Naive thymus-derived CD8-positive, alpha-beta T cell (primary cell): Measurements from ENCODE around the gene CFAP58. TPM values are rescaled to one million over a fixed set of nuclear protein-coding genes. Genes with fewer than 3 reads are reported as not detected.

Experiments used
- ATAC-seq, 2 donors: fragments of 150-1000 bp; cut with Tn5 transposase in 1 of 2; sonication (Bioruptor Pico), chemical (Tn5 transposase) in 1 of 2; 1 replicate in 1 of 2; 2 replicates in 1 of 2; pipeline ENCODE4 v1.10.0; 2021; ENCODE audit warnings: mild to moderate bottlenecking in 2 of 2, moderate library complexity in 2 of 2
- POLR2A ChIA-PET: fragments of 350-600 bp; sonication (Branson Sonifier 250); formaldehyde crosslinking; loops from one replicate; lab custom pipeline; 2021; ENCODE audit warnings: antibody characterized with exemption; lab: Charles Lee
- DNase-seq, 10 donors: peaks; one replicate each; pipeline versions ENCODE4 v3.0.0 to v3.0.0-alpha.2; 2020 to 2022
- H3K27ac Mint-ChIP-seq, 10 donors: one replicate each; pipeline ENCODE4 v1.8.0; 2020 to 2022; ENCODE audit warnings: mild to moderate bottlenecking in 10 of 10, mixed read lengths in 10 of 10, moderate library complexity in 4 of 10, inconsistent platforms in 1 of 10
- H3K27me3 Mint-ChIP-seq, 5 donors: one replicate each; pipeline ENCODE4 v1.8.0; 2021 to 2022; ENCODE audit warnings: mixed read lengths in 5 of 5
- H3K36me3 Mint-ChIP-seq, 3 donors: one replicate each; pipeline ENCODE4 v1.8.0; 2020 to 2022; ENCODE audit warnings: mixed read lengths in 3 of 3, mild to moderate bottlenecking in 2 of 3, inconsistent platforms in 1 of 3
- H3K4me1 Mint-ChIP-seq, 4 donors: one replicate each; pipeline ENCODE4 v1.8.0; 2021 to 2022; ENCODE audit warnings: mixed read lengths in 4 of 4
- H3K4me3 Mint-ChIP-seq, 10 donors: one replicate each; pipeline ENCODE4 v1.8.0; 2020 to 2022; ENCODE audit warnings: mild to moderate bottlenecking in 10 of 10, mixed read lengths in 10 of 10, moderate library complexity in 6 of 10, inconsistent platforms in 1 of 10
- H3K9me3 Mint-ChIP-seq, 9 donors: one replicate each; pipeline ENCODE4 v1.8.0; 2020 to 2022; ENCODE audit warnings: mixed read lengths in 9 of 9, mild to moderate bottlenecking in 3 of 9, inconsistent platforms in 1 of 9, moderate library complexity in 1 of 9
- polyA plus RNA-seq, 3 donors: library from polyadenylated mRNA; unstranded; fragments of 300-500 nt; fragmentation: Illumina TruSeq; gene quantifications; one replicate each; pipeline ENCODE4 v1.2.3, GENCODE V29; 2021
- total RNA-seq, 8 experiments: library from RNA in 2 of 8; stranded (reverse) in 2 of 8; gene quantifications; one replicate each; pipeline ENCODE4 v1.2.3 and lab custom pipeline; 2021 to 2026

CFAP58 gene
- not detected for total RNA-seq
- not detected for polyA plus RNA-seq
- total RNA-seq (lab: John Stamatoyannopoulos, UW) = 0 to 0.17 (median 0) reads per million in 6 experiments

- H3K4me1 Mint-ChIP-seq = peaks cover 2 to 6% (median 5%) of the 10 kb centered on the region in 4 donors
Observed at GRCh38 chr10:104353325-104354048, at the start of gene CFAP58. CFAP58 (plus strand) TSS chr10:104353833; CDS start chr10:104353898, 65 bp downstream.

GRCh38 chr10:104304356-104304745 is 49.3 kb upstream of the CFAP58 start:
- Mint-ChIP-seq H3K27ac (peak overlapping the region in 5 of 10 donors; percentile 9 to 78 (median 65)), H3K36me3 (no peaks in the 10 kb centered on the region), H3K9me3 (no peaks in the 10 kb centered on the region), H3K4me3 (peak overlapping the region in 3 of 10 donors; percentile 12 to 50 (median 27)), H3K4me1 (peaks cover 50 to 86% (median 71%) of the 10 kb centered on the region in 4 donors), H3K27me3 (peaks cover 0 to 2% (median 0%) of the 10 kb centered on the region in 5 donors)
- DNase-seq (no peak), ATAC-seq (no peak)
- POLR2A ChIA-PET = interaction anchor here (0.7 to 6.4 kb wide), 3 partner anchors 22 to 47 kb away, joined by 3 to 93 read pairs (median 33); partner anchors contain the start of gene ITPRIP

More at GRCh38 chr10:104353325-104354048, at the start of gene CFAP58:
- no peaks in the 10 kb centered on the region for H3K36me3 Mint-ChIP-seq
- DNase-seq (peak; percentile 78 to 93 (median 86)), ATAC-seq (peak; percentile 88 to 89)
- POLR2A ChIA-PET = interaction anchor here (0.7 to 1.5 kb wide), 7 partner anchors 15 to 84 kb away, joined by 3 to 10 read pairs (median 3); partner anchors contain the start of genes GSTO2 and ITPRIP
- H3K9me3 Mint-ChIP-seq = no peaks in the 10 kb centered on the region
- peak within 1 kb of the TSS in 5 of 10 donors; percentile 0 to 49 (median 35) for H3K4me3 Mint-ChIP-seq
- no peaks in the 10 kb centered on the region for H3K27me3 Mint-ChIP-seq
- H3K27ac Mint-ChIP-seq = peak within 1 kb of the TSS in 2 of 10 donors; percentile 47 to 72

GRCh38 chr10:104304927-104305326 is 48.7 kb upstream of the CFAP58 start:
- no peak for DNase-seq
- Mint-ChIP-seq H3K27me3 (peaks cover 0 to 2% (median 0%) of the 10 kb centered on the region in 5 donors), H3K9me3 (no peaks in the 10 kb centered on the region), H3K27ac (peak overlapping the region in 7 of 10 donors; percentile 1 to 85 (median 40)), H3K4me3 (peak overlapping the region in 3 of 10 donors; percentile 12 to 37 (median 23)), H3K4me1 (peaks cover 51 to 89% (median 76%) of the 10 kb centered on the region in 4 donors), H3K36me3 (peaks cover 0 to 1% (median 0%) of the 10 kb centered on the region in 3 donors)
- POLR2A ChIA-PET = interaction anchor here (0.6 to 6.4 kb wide), 8 partner anchors 10 to 48 kb away, joined by 4 to 93 read pairs (median 8); partner anchors contain the start of genes CFAP58 and ITPRIP
- ATAC-seq = no peak

- peaks cover 45 to 86% (median 72%) of the 10 kb centered on the region in 4 donors for H3K4me1 Mint-ChIP-seq
Observed at GRCh38 chr10:104306897-104307296, 46.7 kb upstream of the CFAP58 start.

GRCh38 chr10:104307576-104308438 is 45.8 kb upstream of the CFAP58 start:
- peaks cover 49 to 87% (median 74%) of the 10 kb centered on the region in 4 donors for H3K4me1 Mint-ChIP-seq
- H3K27ac Mint-ChIP-seq = peak overlapping the region; percentile 16 to 90 (median 80)
- peak overlapping the region; percentile 50 to 83 (median 71) for H3K4me3 Mint-ChIP-seq
- DNase-seq (no peak), ATAC-seq (no peak)
- peaks cover 0 to 22% (median 6%) of the 10 kb centered on the region in 3 donors for H3K36me3 Mint-ChIP-seq
- POLR2A ChIA-PET = interaction anchor here (1.2 to 6.4 kb wide), 5 partner anchors 14 to 42 kb away, joined by 4 to 93 read pairs (median 24); partner anchors contain the start of gene ITPRIP
- peaks cover 0 to 2% (median 0%) of the 10 kb centered on the region in 5 donors for H3K27me3 Mint-ChIP-seq
- H3K9me3 Mint-ChIP-seq = no peaks in the 10 kb centered on the region

More at GRCh38 chr10:104306897-104307296, 46.7 kb upstream of the CFAP58 start:
- Mint-ChIP-seq H3K27me3 (peaks cover 0 to 2% (median 0%) of the 10 kb centered on the region in 5 donors), H3K9me3 (no peaks in the 10 kb centered on the region), H3K36me3 (peaks cover 0 to 13% (median 0%) of the 10 kb centered on the region in 3 donors), H3K4me3 (peak overlapping the region in 1 of 10 donors; percentile 48), H3K27ac (peak overlapping the region in 6 of 10 donors; percentile 44 to 92 (median 72))
- DNase-seq (no peak), ATAC-seq (no peak)
- POLR2A ChIA-PET = interaction anchor here (0.8 to 6.4 kb wide), 7 partner anchors 14 to 43 kb away, joined by 3 to 93 read pairs (median 11); partner anchors contain the start of gene ITPRIP

- Mint-ChIP-seq H3K9me3 (no peaks in the 10 kb centered on the region), H3K4me3 (peak overlapping the region; percentile 50 to 83 (median 71)), H3K27ac (peak overlapping the region; percentile 16 to 90 (median 80)), H3K36me3 (peaks cover 0 to 28% (median 11%) of the 10 kb centered on the region in 3 donors), H3K27me3 (peaks cover 0 to 2% (median 0%) of the 10 kb centered on the region in 5 donors), H3K4me1 (peaks cover 48 to 81% (median 73%) of the 10 kb centered on the region in 4 donors)
- peak in 6 of 10 donors; percentile 32 to 82 (median 57) for DNase-seq
- POLR2A ChIA-PET = interaction anchor here (2.4 to 6.4 kb wide), 3 partner anchors 13 to 28 kb away, joined by 11 to 93 read pairs (median 33); partner anchors contain the start of gene ITPRIP
- peak; percentile 75 for ATAC-seq
Observed at GRCh38 chr10:104308439-104308903, 45.2 kb upstream of the CFAP58 start.

GRCh38 chr10:104309980-104310978 is 43.4 kb upstream of the CFAP58 start:
- no peak for ATAC-seq
- DNase-seq = no peak
- Mint-ChIP-seq H3K27me3 (peaks cover 0 to 2% (median 0%) of the 10 kb centered on the region in 5 donors), H3K4me3 (peak overlapping the region in 4 of 10 donors; percentile 5 to 70 (median 30)), H3K27ac (peak overlapping the region in 4 of 10 donors; percentile 12 to 69 (median 49)), H3K4me1 (peaks cover 38 to 66% (median 58%) of the 10 kb centered on the region in 4 donors), H3K36me3 (peaks cover 0 to 39% (median 18%) of the 10 kb centered on the region in 3 donors), H3K9me3 (no peaks in the 10 kb centered on the region)
- POLR2A ChIA-PET = interaction anchor here (1.5 to 6.4 kb wide), 4 partner anchors 16 to 28 kb away, joined by 5 to 93 read pairs (median 25); partner anchors contain the start of gene ITPRIP

- H3K27me3 Mint-ChIP-seq = no peaks in the 10 kb centered on the region
- H3K36me3 Mint-ChIP-seq = peaks cover 0 to 44% (median 18%) of the 10 kb centered on the region in 3 donors
- POLR2A ChIA-PET = interaction anchor here (1.5 to 3.1 kb wide), 2 partner anchors 23 to 27 kb away, joined by 5 to 17 read pairs; partner anchors contain the start of gene ITPRIP
- DNase-seq = no peak
- H3K4me3 Mint-ChIP-seq = no peak overlapping the region
- ATAC-seq = no peak
- H3K27ac Mint-ChIP-seq = peak overlapping the region in 4 of 10 donors; percentile 12 to 69 (median 24)
- no peaks in the 10 kb centered on the region for H3K9me3 Mint-ChIP-seq
- H3K4me1 Mint-ChIP-seq = peaks cover 31 to 58% (median 49%) of the 10 kb centered on the region in 4 donors
Observed at GRCh38 chr10:104311184-104311720, 42.4 kb upstream of the CFAP58 start.

- peaks cover 28 to 57% (median 47%) of the 10 kb centered on the region in 4 donors for H3K4me1 Mint-ChIP-seq
- no peak overlapping the region for H3K4me3 Mint-ChIP-seq
- DNase-seq (no peak), ATAC-seq (no peak)
- peaks cover 0 to 54% (median 18%) of the 10 kb centered on the region in 3 donors for H3K36me3 Mint-ChIP-seq
- H3K27me3 Mint-ChIP-seq = no peaks in the 10 kb centered on the region
- H3K27ac Mint-ChIP-seq = no peak overlapping the region
- H3K9me3 Mint-ChIP-seq = no peaks in the 10 kb centered on the region
- POLR2A ChIA-PET = interaction anchor here (1.1 kb wide), 1 partner anchor 24 kb away, joined by 3 read pairs; the partner anchor contains the start of gene ITPRIP
Observed at GRCh38 chr10:104314591-104315485, 38.8 kb upstream of the CFAP58 start.
